Gastroesophageal sphincter (tissue), 4 donors: ENCODE data around the gene CPA1. TPM values are rescaled to one million over a fixed set of nuclear protein-coding genes. Genes with fewer than 3 reads are reported as not detected.

Experiments used
- ATAC-seq: fragments of 150-250 bp; one replicate; pipeline ENCODE4 v1.9.1; 2016; ENCODE audit warnings: mild to moderate bottlenecking, moderate library complexity
- H3K27ac ChIP-seq, 4 donors: fragments of 200-600 bp; sonication (generic) in 3 of 4; 1 replicate in 3 of 4; 2 replicates in 1 of 4; pipeline ENCODE4 v1.5.1; 2016 to 2019
- H3K27me3 ChIP-seq: fragments of 200-600 bp; sonication (generic); one replicate; pipeline ENCODE4 v1.5.1; 2019
- H3K36me3 ChIP-seq, 2 donors: fragments of 200-600 bp; sonication (generic); one replicate each; pipeline ENCODE4 v1.5.1; 2019; ENCODE audit warnings: control low read depth in 1 of 2
- H3K4me1 ChIP-seq, 3 donors: fragments of 200-600 bp; sonication (generic); 1 replicate in 2 of 3; 2 replicates in 1 of 3; pipeline ENCODE4 v1.5.1; 2016 to 2019; ENCODE audit warnings: control low read depth in 2 of 3
- H3K4me3 ChIP-seq, 2 donors: fragments of 200-600 bp; sonication (generic); one replicate each; pipeline ENCODE4 v1.5.1; 2019; ENCODE audit warnings: mild to moderate bottlenecking in 1 of 2, moderate library complexity in 1 of 2
- H3K9me3 ChIP-seq, 3 donors: fragments of 200-600 bp; sonication (generic); one replicate each; pipeline ENCODE4 v1.5.1; 2017 to 2019; ENCODE audit warnings: control low read depth in 2 of 3
- CTCF ChIP-seq, 4 experiments: fragments of 200-600 bp in 2 of 4; fragments of 450-650 bp in 2 of 4; sonication (generic) in 1 of 4; IDR thresholded peaks; one replicate each; pipeline ENCODE4 v1.5.1; 2017 to 2019; ENCODE audit warnings: antibody characterized with exemption in 4 of 4, mild to moderate bottlenecking in 2 of 4, moderate library complexity in 2 of 4
- EP300 ChIP-seq: sonication (generic); formaldehyde crosslinking; IDR thresholded peaks from one replicate; pipeline ENCODE4 v1.6.1; 2017; ENCODE audit warnings: antibody characterized with exemption, mild to moderate bottlenecking
- POLR2A ChIP-seq, 2 donors: fragments of 450-650 bp; IDR thresholded peaks; one replicate each; pipeline ENCODE4 v1.6.1; 2017; ENCODE audit warnings: antibody characterized with exemption in 2 of 2, mild to moderate bottlenecking in 2 of 2, moderate library complexity in 1 of 2
- POLR2AphosphoS5 ChIP-seq: sonication (generic); formaldehyde crosslinking; IDR thresholded peaks from one replicate; pipeline ENCODE4 v1.6.1; 2017; ENCODE audit warnings: antibody characterized with exemption
- WGBS, 2 donors: methylation state at CpG; one replicate each; pipeline ENCODE4 v1.1.5; 2018; ENCODE audit warnings: low coverage in 1 of 2; 5-methylcytosine and 5-hydroxymethylcytosine counted together
- total RNA-seq, 4 donors: library from RNA; depleted of rRNA; stranded (reverse); fragments of >200 nt; gene quantifications; one replicate each; pipeline ENCODE4 v1.1.0, GENCODE V29; 2016

The CPA1 gene
- total RNA-seq, 4 donors from 2014 or later, result 0.42 TPM; not detected in 3

- no peaks in the 10 kb centered on the region for H3K36me3 ChIP-seq
- 46 to 57% methylated on average over 9 to 12 of the region's 16 CpGs for WGBS, 2 donors
- no peaks in the 10 kb centered on the region for H3K27me3 ChIP-seq
- H3K9me3 ChIP-seq, result peaks cover 0 to 15% (median 0%) of the 10 kb centered on the region in 3 donors
- TF ChIP-seq CTCF (IDR thresholded peaks at IDR 0.05), result no peak
- TF ChIP-seq EP300, result no peak
- TF ChIP-seq POLR2A (IDR thresholded peaks at IDR 0.05), result no peak
- peak; percentile 85 for TF ChIP-seq POLR2AphosphoS5
- peak; percentile 78 for ATAC-seq
- peak overlapping the region; percentile 32 to 77 (median 70) for H3K27ac ChIP-seq
- H3K4me1 ChIP-seq, result peaks cover 0 to 33% (median 19%) of the 10 kb centered on the region in 3 donors
- no peak overlapping the region for H3K4me3 ChIP-seq
Observed at GRCh38 chr7:130356876-130357611, 23.2 kb upstream of the CPA1 start.

DNA sequence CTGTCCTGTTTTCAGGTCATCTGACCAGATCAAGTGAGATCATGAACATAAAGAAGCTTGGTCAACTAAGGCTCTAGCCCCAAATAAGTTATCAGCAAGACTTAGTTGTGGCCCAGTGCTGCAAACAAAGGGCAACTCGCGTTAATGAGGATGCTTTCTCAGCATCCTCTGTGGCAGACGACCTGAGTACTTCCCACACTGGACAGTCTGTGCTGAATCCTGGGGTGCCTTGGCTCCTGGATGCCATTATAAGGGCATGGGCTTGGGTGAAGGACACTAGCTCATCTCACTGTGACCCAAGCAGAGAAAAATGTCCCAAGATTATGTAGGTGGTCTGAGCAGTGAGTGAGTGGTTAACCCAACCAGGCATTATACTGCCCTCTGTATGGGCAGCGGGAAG, 21.8 kb upstream of the CPA1 start:
- H3K4me1 ChIP-seq, result peaks cover 0 to 21% (median 14%) of the 10 kb centered on the region in 3 donors
- TF ChIP-seq CTCF (IDR thresholded peaks at IDR 0.05) (no peak), POLR2AphosphoS5 (no peak), EP300 (no peak), POLR2A (IDR thresholded peaks at IDR 0.05) (no peak)
- H3K4me3 ChIP-seq, result no peak overlapping the region
- ATAC-seq, result no peak
- no peaks in the 10 kb centered on the region for H3K27me3 ChIP-seq
- 100% methylated on average over 2 of the region's 4 CpGs; no CpG with 5 or more reads in 1 of the 2 donors for WGBS, 2 donors
- H3K9me3 ChIP-seq, result peaks cover 0 to 15% (median 0%) of the 10 kb centered on the region in 3 donors
- H3K36me3 ChIP-seq, result no peaks in the 10 kb centered on the region
- no peak overlapping the region for H3K27ac ChIP-seq

GRCh38 chr7:130359276-130359857, 20.9 kb upstream of the CPA1 start:
- H3K36me3 ChIP-seq, result no peaks in the 10 kb centered on the region
- no CpG with 5 or more reads among the region's 5 CpGs for WGBS, 2 donors
- no peaks in the 10 kb centered on the region for H3K27me3 ChIP-seq
- peaks cover 0 to 15% (median 0%) of the 10 kb centered on the region in 3 donors for H3K9me3 ChIP-seq
- H3K27ac ChIP-seq, result no peak overlapping the region
- H3K4me3 ChIP-seq, result no peak overlapping the region
- peaks cover 0 to 21% (median 14%) of the 10 kb centered on the region in 3 donors for H3K4me1 ChIP-seq
- no peak for TF ChIP-seq EP300
- no peak for TF ChIP-seq CTCF (IDR thresholded peaks at IDR 0.05)
- TF ChIP-seq POLR2A (IDR thresholded peaks at IDR 0.05), result no peak
- no peak for TF ChIP-seq POLR2AphosphoS5
- ATAC-seq, result no peak

GRCh38 chr7:130360518-130360917, 19.8 kb upstream of the CPA1 start:
- ATAC-seq, result no peak
- 90 to 100% methylated on average over 2 to 3 of the region's 3 CpGs for WGBS, 2 donors
- no peaks in the 10 kb centered on the region for H3K36me3 ChIP-seq

More at GRCh38 chr7:130360518-130360917, 19.8 kb upstream of the CPA1 start:
- Histone ChIP-seq H3K4me3 (no peak overlapping the region), H3K9me3 (peaks cover 0 to 15% (median 0%) of the 10 kb centered on the region in 3 donors), H3K27me3 (no peaks in the 10 kb centered on the region), H3K27ac (no peak overlapping the region), H3K4me1 (peaks cover 0 to 21% (median 14%) of the 10 kb centered on the region in 3 donors)
- no peak for TF ChIP-seq CTCF (IDR thresholded peaks at IDR 0.05)
- no peak for TF ChIP-seq POLR2A (IDR thresholded peaks at IDR 0.05)
- TF ChIP-seq EP300, result no peak
- no peak for TF ChIP-seq POLR2AphosphoS5
